Thyroid gland (tissue), 4 donors: ENCODE measurements around the gene ZMIZ1. TPM values are rescaled to one million over a fixed set of nuclear protein-coding genes. Genes with fewer than 3 reads are reported as not detected.
A peak's percentile ranks its signal among the peaks of the same experiment; 100 is the strongest.
"Not testable (repeated sequence)": the region's sequence is repeated elsewhere in the genome, so short reads cannot be mapped to it uniquely, and the experiment has no call there.

Source experiments
- DNase-seq, 2 donors: peaks; one replicate each; pipeline ENCODE4 v3.0.0-alpha.2; 2019
- H3K27ac ChIP-seq, 3 donors: fragments of 200-600 bp; sonication (generic); 1 replicate in 2 of 3; 2 replicates in 1 of 3; pipeline ENCODE4 v1.5.1; 2016 to 2019; ENCODE audit warnings: mild to moderate bottlenecking in 1 of 3, moderate library complexity in 1 of 3
- H3K27me3 ChIP-seq: fragments of 200-600 bp; sonication (generic); one replicate; pipeline ENCODE4 v1.5.1; 2019
- H3K36me3 ChIP-seq, 2 donors: fragments of 200-600 bp; sonication (generic); one replicate each; pipeline ENCODE4 v1.5.1; 2016 to 2019
- H3K4me1 ChIP-seq, 2 donors: fragments of 200-600 bp; sonication (generic); one replicate each; pipeline ENCODE4 v1.5.1; 2017 to 2019
- H3K4me3 ChIP-seq, 3 donors: fragments of 200-600 bp; sonication (generic); replicated peaks in 1 of 3; 1 replicate in 2 of 3; 2 replicates in 1 of 3; pipeline ENCODE4 v1.5.1; 2016; ENCODE audit warnings: mild to moderate bottlenecking in 1 of 3
- H3K9me3 ChIP-seq: fragments of 200-600 bp; sonication (generic); one replicate; pipeline ENCODE4 v1.5.1; 2017
- CTCF ChIP-seq, 6 experiments: fragments of 200-600 bp in 3 of 6; fragments of 450-650 bp in 3 of 6; sonication (generic) in 3 of 6; IDR thresholded peaks; one replicate each; pipeline ENCODE4 v1.5.1; 2016 to 2019; ENCODE audit warnings: antibody characterized with exemption in 6 of 6, mild to moderate bottlenecking in 2 of 6, inconsistent platforms in 1 of 6, moderate library complexity in 1 of 6
- POLR2A ChIP-seq, 2 donors: fragments of 450-650 bp; IDR thresholded peaks; one replicate each; pipeline ENCODE4 v1.6.1; 2017; ENCODE audit warnings: antibody characterized with exemption in 2 of 2, mild to moderate bottlenecking in 2 of 2, moderate library complexity in 1 of 2
- WGBS, 2 donors: methylation state at CpG; one replicate each; pipeline ENCODE4 v1.1.5; 2017; 5-methylcytosine and 5-hydroxymethylcytosine counted together
- intact Hi-C: fragments of 100-400 bp; cut with DNase I; formaldehyde crosslinking; loops from one replicate; pipeline ENCODE4 v1.15.1; 2023
- total RNA-seq, 4 donors: library from RNA; depleted of rRNA; stranded (reverse); fragments of >200 nt; gene quantifications; one replicate each; pipeline ENCODE4 v1.2.3, GENCODE V29; 2016

ZMIZ1 gene
- total RNA-seq, 4 donors from 2014 or later: 59.9 to 128 (median 94.4) TPM

GRCh38 chr10:79331709-79332108 lies 262.9 kb downstream of the ZMIZ1 start:
- H3K36me3 ChIP-seq: no peaks in the 10 kb centered on the region
- TF ChIP-seq POLR2A (IDR thresholded peaks at IDR 0.05) (no peak), CTCF (IDR thresholded peaks at IDR 0.05) (no peak)
- WGBS, 2 donors: 79 to 83% methylated on average over 4 to 6 of the region's 6 CpGs
- H3K9me3 ChIP-seq: no peaks in the 10 kb centered on the region
- H3K4me3 ChIP-seq: no peak overlapping the region
- H3K27ac ChIP-seq: no peak overlapping the region
- peaks cover 17 to 30% of the 10 kb centered on the region in 2 donors for H3K4me1 ChIP-seq
- H3K27me3 ChIP-seq: no peaks in the 10 kb centered on the region
- DNase-seq: no peak
- intact Hi-C loops: no loop called here

- H3K4me1 ChIP-seq: peaks cover 17 to 31% of the 10 kb centered on the region in 2 donors
- H3K36me3 ChIP-seq, H3K27ac ChIP-seq, H3K9me3 ChIP-seq, intact Hi-C loops, DNase-seq, H3K27me3 ChIP-seq, H3K4me3 ChIP-seq: not testable (repeated sequence)
- 97 to 98% methylated on average over 2 of the region's 10 CpGs for WGBS, 2 donors
These were observed 264.0 kb downstream of the ZMIZ1 start for GRCh38 chr10:79332610-79333315.

- no peak overlapping the region for H3K27ac ChIP-seq
- intact Hi-C loops: no loop called here
- no peaks in the 10 kb centered on the region for H3K27me3 ChIP-seq
- DNase-seq: no peak
- TF ChIP-seq CTCF (IDR thresholded peaks at IDR 0.05) (no peak), POLR2A (IDR thresholded peaks at IDR 0.05) (no peak)
- 94 to 97% methylated on average over 2 of the region's 2 CpGs for WGBS, 2 donors
- H3K36me3 ChIP-seq: no peaks in the 10 kb centered on the region
- no peaks in the 10 kb centered on the region for H3K9me3 ChIP-seq
- H3K4me3 ChIP-seq: no peak overlapping the region
- peaks cover 17 to 31% of the 10 kb centered on the region in 2 donors for H3K4me1 ChIP-seq
These were observed 264.7 kb downstream of the ZMIZ1 start for GRCh38 chr10:79333513-79333912.

GRCh38 chr10:79334573-79334972 lies 265.8 kb downstream of the ZMIZ1 start:
- no peak for DNase-seq
- intact Hi-C loops: no loop called here
- Histone ChIP-seq H3K27me3 (no peaks in the 10 kb centered on the region), H3K36me3 (no peaks in the 10 kb centered on the region), H3K9me3 (no peaks in the 10 kb centered on the region), H3K27ac (peak overlapping the region; percentile 77 to 91 (median 83)), H3K4me3 (no peak overlapping the region), H3K4me1 (peaks cover 17 to 31% of the 10 kb centered on the region in 2 donors)
- 92 to 95% methylated on average over 2 of the region's 2 CpGs for WGBS, 2 donors
- TF ChIP-seq CTCF (IDR thresholded peaks at IDR 0.05) (no peak), POLR2A (IDR thresholded peaks at IDR 0.05) (no peak)

GRCh38 chr10:79335094-79335469 lies 266.3 kb downstream of the ZMIZ1 start:
- TF ChIP-seq CTCF (IDR thresholded peaks at IDR 0.05) (no peak), POLR2A (IDR thresholded peaks at IDR 0.05) (no peak)
- Histone ChIP-seq H3K4me3 (no peak overlapping the region), H3K9me3 (no peaks in the 10 kb centered on the region), H3K36me3 (no peaks in the 10 kb centered on the region), H3K27ac (peak overlapping the region; percentile 77 to 91 (median 83)), H3K4me1 (peaks cover 17 to 31% of the 10 kb centered on the region in 2 donors), H3K27me3 (no peaks in the 10 kb centered on the region)
- intact Hi-C loops: no loop called here
- DNase-seq: peak; percentile 84 to 91
- 52 to 54% methylated on average over 2 of the region's 2 CpGs for WGBS, 2 donors
